ENCODE data around the gene ALG14.

GRCh38 chr1:94989911-94990473, 82.8 kb downstream of the ALG14 start:
- TF ChIP-seq CTCF (IDR thresholded peaks at IDR 0.05), result no peak
- no peak for TF ChIP-seq POLR2A (IDR thresholded peaks at IDR 0.05)

Measured in Peyer's patch (tissue), 4 donors.